WTC11 (cell line): Measurements from ENCODE around the gene FMNL2. TPM values are rescaled to one million over a fixed set of nuclear protein-coding genes. Genes with fewer than 3 reads are reported as not detected.

ENCODE experiments used
- ATAC-seq: fragments of 200-7000 bp; cut with Tn5 transposase; 2 replicates; pipeline ENCODE4 v1.10.0; 2021; ENCODE audit warnings: mild to moderate bottlenecking, moderate library complexity
- CTCF ChIA-PET: fragments of 300-600 bp; sonication (Branson Sonifier 250); formaldehyde crosslinking; loops from one replicate; lab custom pipeline; 2021; ENCODE audit warnings: antibody characterized with exemption; lab: Charles Lee
- POLR2A ChIA-PET: fragments of 350-600 bp; sonication (Branson Sonifier 250); formaldehyde crosslinking; loops from one replicate; lab custom pipeline; 2021; ENCODE audit warnings: antibody characterized with exemption; lab: Charles Lee
- DNase-seq: peaks from one replicate; pipeline ENCODE4 v3.0.0; 2021; ENCODE audit warnings: low spot score
- H3K27ac Mint-ChIP-seq: 2 replicates; pipeline ENCODE4 v1.8.0; 2021; ENCODE audit warnings: mixed read lengths
- H3K27me3 Mint-ChIP-seq: 2 replicates; pipeline ENCODE4 v1.8.0; 2021; ENCODE audit warnings: low read depth, mild to moderate bottlenecking, moderate library complexity, mixed read lengths
- H3K36me3 Mint-ChIP-seq: 2 replicates; pipeline ENCODE4 v1.8.0; 2021; ENCODE audit warnings: mixed read lengths
- H3K4me1 Mint-ChIP-seq: 2 replicates; pipeline ENCODE4 v1.8.0; 2022; ENCODE audit warnings: mixed read lengths
- H3K4me3 Mint-ChIP-seq: 2 replicates; pipeline ENCODE4 v1.8.0; 2021; ENCODE audit warnings: mild to moderate bottlenecking, moderate library complexity, mixed read lengths
- H3K9me3 Mint-ChIP-seq: 2 replicates; pipeline ENCODE4 v1.8.0; 2021; ENCODE audit warnings: mixed read lengths
- ATF2 ChIP-seq: sonication (generic); formaldehyde crosslinking; IDR thresholded peaks from 2 replicates; pipeline ENCODE4 v1.8.1; 2022; ENCODE audit warnings: low read depth, missing genetic modification reagents, borderline replicate concordance
- ATF6 ChIP-seq: sonication (generic); formaldehyde crosslinking; IDR thresholded peaks from 2 replicates; pipeline ENCODE4 v1.8.1; 2023; ENCODE audit warnings: mild to moderate bottlenecking, missing genetic modification reagents
- CTCF ChIP-seq: fragments of 200-600 bp; IDR thresholded peaks from 2 replicates; pipeline ENCODE4 v1.8.0; 2022; ENCODE audit warnings: antibody characterized with exemption
- ETV6 ChIP-seq: sonication (generic); formaldehyde crosslinking; IDR thresholded peaks from 2 replicates; pipeline ENCODE4 v1.8.1; 2022; ENCODE audit warnings: mild to moderate bottlenecking, missing genetic modification reagents
- FOXP1 ChIP-seq: sonication (generic); formaldehyde crosslinking; IDR thresholded peaks from 2 replicates; pipeline ENCODE4 v1.8.0; 2022; ENCODE audit warnings: missing genetic modification reagents, mild to moderate bottlenecking, moderate library complexity, borderline replicate concordance
- FOXP4 ChIP-seq: sonication (generic); formaldehyde crosslinking; IDR thresholded peaks from 2 replicates; pipeline ENCODE4 v1.8.0; 2022; ENCODE audit warnings: mild to moderate bottlenecking, missing genetic modification reagents
- GABPB1 ChIP-seq: sonication (generic); formaldehyde crosslinking; IDR thresholded peaks from 2 replicates; pipeline ENCODE4 v1.8.1; 2023; ENCODE audit warnings: mild to moderate bottlenecking, missing genetic modification reagents
- GRHL2 ChIP-seq: fragments of 250-450 bp; sonication (Bioruptor Pico); IDR thresholded peaks from 2 replicates; pipeline ENCODE4 v1.8.0; 2022; ENCODE audit warnings: mild to moderate bottlenecking, moderate library complexity; ENCODE audit not compliant: insufficient replicate concordance, severe bottlenecking
- JUN ChIP-seq: sonication (generic); formaldehyde crosslinking; IDR thresholded peaks from 2 replicates; pipeline ENCODE4 v1.8.0; 2023; ENCODE audit warnings: mild to moderate bottlenecking, missing genetic modification reagents
- MYBL2 ChIP-seq: sonication (generic); formaldehyde crosslinking; IDR thresholded peaks from 2 replicates; pipeline ENCODE4 v1.8.1; 2023; ENCODE audit warnings: mild to moderate bottlenecking, moderate library complexity, missing genetic modification reagents
- NFATC4 ChIP-seq: fragments of 250-450 bp; sonication (Bioruptor Pico); IDR thresholded peaks from 2 replicates; pipeline ENCODE4 v1.9.0; 2021; ENCODE audit warnings: mild to moderate bottlenecking
- PRDM15 ChIP-seq: sonication (generic); formaldehyde crosslinking; IDR thresholded peaks from 2 replicates; pipeline ENCODE4 v1.8.0; 2022; ENCODE audit warnings: missing genetic modification reagents
- PRRX2 ChIP-seq: fragments of 250-450 bp; sonication (Bioruptor Pico); IDR thresholded peaks from 2 replicates; pipeline ENCODE4 v1.8.0; 2021; ENCODE audit warnings: mild to moderate bottlenecking
- SMAD3 ChIP-seq: sonication (generic); formaldehyde crosslinking; IDR thresholded peaks from 2 replicates; pipeline ENCODE4 v1.8.0; 2022; ENCODE audit warnings: missing genetic modification reagents, mild to moderate bottlenecking, borderline replicate concordance
- TEAD1 ChIP-seq: sonication (generic); formaldehyde crosslinking; IDR thresholded peaks from 2 replicates; pipeline ENCODE4 v1.8.0; 2022; ENCODE audit warnings: mild to moderate bottlenecking, missing genetic modification reagents
- ZNF263 ChIP-seq: sonication (generic); formaldehyde crosslinking; IDR thresholded peaks from 2 replicates; pipeline ENCODE4 v1.8.1; 2022; ENCODE audit warnings: low read depth, mild to moderate bottlenecking, moderate library complexity, missing genetic modification reagents
- ZNF317 ChIP-seq: sonication (generic); formaldehyde crosslinking; IDR thresholded peaks from 2 replicates; pipeline ENCODE4 v1.8.1; 2023; ENCODE audit warnings: low read depth, mild to moderate bottlenecking, moderate library complexity, missing genetic modification reagents, borderline replicate concordance
- total RNA-seq: library from RNA; stranded (reverse); gene quantifications from 3 replicates; pipeline ENCODE4 v1.2.3, GENCODE V29; 2021

FMNL2 gene
- total RNA-seq, 1 experiment from 2014 or later, result 43.0 TPM

GRCh38 chr2:152658221-152658620 lies 323.2 kb downstream of the FMNL2 start:
- no peaks in the 10 kb centered on the region for H3K27me3 Mint-ChIP-seq
- TF ChIP-seq FOXP4, result no peak
- no peak for TF ChIP-seq JUN (CRISPR knock-in tag)
- TF ChIP-seq FOXP1 (CRISPR knock-in tag), result no peak
- no peak for TF ChIP-seq ZNF317 (CRISPR knock-in tag)
- TF ChIP-seq TEAD1 (CRISPR knock-in tag), result no peak
- no peak for TF ChIP-seq ZNF263 (CRISPR knock-in tag)
- no peak for TF ChIP-seq PRRX2 (CRISPR knock-in tag)
- no peak for TF ChIP-seq MYBL2 (CRISPR knock-in tag)
- no peak for TF ChIP-seq NFATC4 (CRISPR knock-in tag)
- TF ChIP-seq ATF6 (CRISPR knock-in tag), result no peak
- TF ChIP-seq ETV6 (CRISPR knock-in tag), result no peak
- no peak for TF ChIP-seq CTCF
- TF ChIP-seq, all 79 proteins: peak for 0
- CTCF ChIA-PET, result no interaction called here
- Mint-ChIP-seq H3K9me3 (no peaks in the 10 kb centered on the region), H3K4me1 (no peaks in the 10 kb centered on the region), H3K4me3 (no peak overlapping the region), H3K27ac (no peak overlapping the region), H3K36me3 (peaks cover 79% of the 10 kb centered on the region)
- no peak for ATAC-seq
- POLR2A ChIA-PET, result no interaction called here
- DNase-seq, result no peak

- ChIA-PET POLR2A (no interaction called here), CTCF (no interaction called here)
- no peaks in the 10 kb centered on the region for H3K4me1 Mint-ChIP-seq
- H3K27ac Mint-ChIP-seq, result no peak overlapping the region
- peaks cover 86% of the 10 kb centered on the region for H3K36me3 Mint-ChIP-seq
- no peak for ATAC-seq
- H3K4me3 Mint-ChIP-seq, result no peak overlapping the region
- no peak for DNase-seq
- no peaks in the 10 kb centered on the region for H3K27me3 Mint-ChIP-seq
- no peak for TF ChIP-seq CTCF
- TF ChIP-seq SMAD3 (CRISPR knock-in tag), result no peak
- TF ChIP-seq PRDM15 (CRISPR knock-in tag), result no peak
- no peak for TF ChIP-seq GRHL2
- TF ChIP-seq ATF2 (CRISPR knock-in tag), result no peak
- no peak for TF ChIP-seq GABPB1 (CRISPR knock-in tag)
- TF ChIP-seq ZNF317 (CRISPR knock-in tag), result no peak
- no peaks in the 10 kb centered on the region for H3K9me3 Mint-ChIP-seq
Observed at GRCh38 chr2:152661076-152661475, 326.1 kb downstream of the FMNL2 start.
